NCI-H2171 (cell line): ENCODE data around the gene DOC2A.

Source experiments
- DNase-seq: peaks from one replicate; lab custom pipeline; 2025; lab: John Stamatoyannopoulos, UW

Gene DOC2A

GRCh38 chr16:29989111-29989858, 21.5 kb downstream of the DOC2A start:
- DNase-seq = no peak

- no peak for DNase-seq
Observed at GRCh38 chr16:29988346-29989075, 22.3 kb downstream of the DOC2A start.

GRCh38 chr16:29987371-29988085, 23.3 kb downstream of the DOC2A start:
- DNase-seq = no peak

DNA sequence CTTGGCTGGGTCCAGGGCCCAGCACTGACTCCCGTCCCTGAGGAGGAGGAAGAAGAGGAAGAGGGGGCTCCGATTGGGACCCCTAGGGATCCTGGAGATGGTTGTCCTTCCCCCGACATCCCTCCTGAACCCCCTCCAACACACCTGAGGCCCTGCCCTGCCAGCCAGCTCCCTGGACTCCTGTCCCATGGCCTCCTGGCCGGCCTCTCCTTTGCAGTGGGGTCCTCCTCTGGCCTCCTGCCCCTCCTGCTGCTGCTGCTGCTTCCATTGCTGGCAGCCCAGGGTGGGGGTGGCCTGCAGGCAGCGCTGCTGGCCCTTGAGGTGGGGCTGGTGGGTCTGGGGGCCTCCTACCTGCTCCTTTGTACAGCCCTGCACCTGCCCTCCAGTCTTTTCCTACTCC, 23.9 kb downstream of the DOC2A start:
- DNase-seq = no peak

- DNase-seq = no peak
Observed at GRCh38 chr16:29986231-29986630, 24.6 kb downstream of the DOC2A start.

DNA sequence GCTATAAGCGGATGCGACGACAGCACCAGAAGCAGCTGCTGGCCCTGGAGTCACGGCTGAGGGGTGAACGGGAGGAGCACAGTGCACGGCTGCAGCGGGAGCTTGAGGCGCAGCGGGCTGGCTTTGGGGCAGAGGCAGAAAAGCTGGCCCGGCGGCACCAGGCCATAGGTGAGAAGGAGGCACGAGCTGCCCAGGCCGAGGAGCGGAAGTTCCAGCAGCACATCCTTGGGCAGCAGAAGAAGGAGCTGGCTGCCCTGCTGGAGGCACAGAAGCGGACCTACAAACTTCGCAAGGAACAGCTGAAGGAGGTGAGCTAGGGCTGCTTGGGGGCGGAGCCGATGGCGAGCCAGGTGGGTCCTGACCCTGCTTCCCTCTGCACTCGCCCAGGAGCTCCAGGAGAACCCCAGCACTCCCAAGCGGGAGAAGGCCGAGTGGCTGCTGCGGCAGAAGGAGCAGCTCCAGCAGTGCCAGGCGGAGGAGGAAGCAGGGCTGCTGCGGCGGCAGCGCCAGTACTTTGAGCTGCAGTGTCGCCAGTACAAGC, 25.5 kb downstream of the DOC2A start:
- DNase-seq = no peak

GRCh38 chr16:29984764-29985147, 26.1 kb downstream of the DOC2A start:
- DNase-seq = no peak

- DNase-seq = no peak
Observed at GRCh38 chr16:29984137-29984763, 26.6 kb downstream of the DOC2A start.

DNA sequence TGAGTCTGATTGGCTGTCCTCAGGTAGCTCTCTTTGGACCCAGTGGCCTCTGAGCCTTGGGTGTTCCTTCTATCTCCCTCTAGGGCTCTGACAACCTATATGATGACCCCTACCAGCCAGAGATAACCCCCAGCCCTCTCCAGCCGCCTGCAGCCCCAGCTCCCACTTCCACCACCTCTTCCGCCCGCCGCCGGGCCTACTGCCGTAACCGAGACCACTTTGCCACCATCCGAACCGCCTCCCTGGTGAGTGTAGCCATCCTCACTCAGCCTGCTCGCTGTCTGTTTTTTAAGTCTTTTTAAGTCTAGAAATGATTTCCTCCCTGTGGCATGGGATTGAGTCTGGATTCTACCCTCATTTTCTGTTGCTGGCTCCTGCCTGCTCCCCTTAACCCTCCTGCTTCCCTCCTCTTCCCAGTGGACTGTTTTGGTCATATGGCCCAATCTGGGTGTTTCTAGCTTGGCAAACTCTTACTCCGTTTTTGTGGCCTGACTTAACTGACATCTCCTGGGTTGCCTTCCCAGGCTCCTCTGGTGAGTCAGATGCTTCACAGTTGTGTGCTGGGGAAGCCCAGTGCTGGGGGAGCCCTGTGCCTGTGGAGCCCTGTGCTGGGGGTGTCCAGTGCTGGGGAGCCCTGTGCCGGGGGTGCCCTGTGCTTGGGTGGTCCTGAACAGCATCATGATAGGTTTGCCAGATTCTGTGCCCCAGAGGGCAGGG, 27.2 kb downstream of the DOC2A start:
- DNase-seq = no peak

DNA sequence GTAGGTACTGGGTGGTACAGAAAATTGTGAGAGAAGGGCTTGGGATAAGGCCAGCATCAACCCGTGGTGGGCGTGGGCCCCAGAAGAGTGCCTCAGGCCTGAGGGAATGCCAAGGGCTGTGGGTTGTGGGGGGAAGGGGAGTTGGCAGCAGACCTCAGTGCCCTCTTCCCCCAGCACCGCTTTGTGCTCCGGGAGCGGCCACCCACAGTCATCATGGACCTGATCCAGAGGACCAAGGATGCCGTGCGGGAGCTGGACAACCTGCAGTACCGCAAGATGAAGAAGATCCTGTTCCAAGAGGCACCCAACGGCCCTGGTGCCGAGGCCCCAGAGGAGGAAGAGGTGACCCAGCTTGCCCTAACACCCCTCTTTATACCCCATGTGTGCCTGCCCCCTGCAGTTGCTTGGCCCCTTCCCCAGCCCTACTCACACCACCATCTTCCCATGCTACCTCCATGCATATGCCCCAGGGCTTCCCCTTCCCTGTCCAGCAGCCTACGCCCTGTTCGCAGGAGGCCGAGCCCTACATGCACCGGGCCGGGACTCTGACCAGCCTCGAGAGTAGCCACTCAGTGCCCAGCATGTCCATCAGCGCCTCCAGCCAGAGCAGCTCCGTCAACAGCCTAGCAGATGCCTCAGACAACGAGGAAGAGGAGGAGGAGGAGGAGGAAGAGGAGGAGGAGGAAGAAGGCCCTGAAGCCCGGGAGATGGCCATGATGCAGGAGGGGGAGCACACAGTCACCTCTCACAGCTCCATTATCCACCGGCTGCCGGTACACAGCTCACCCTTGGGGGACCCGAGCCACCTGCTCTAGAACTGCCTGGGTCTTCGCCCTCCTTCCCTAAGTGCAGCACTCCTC, 28.0 kb downstream of the DOC2A start:
- no peak for DNase-seq

- DNase-seq = no peak
Observed at GRCh38 chr16:29978564-29979270, 32.1 kb downstream of the DOC2A start.

DNA sequence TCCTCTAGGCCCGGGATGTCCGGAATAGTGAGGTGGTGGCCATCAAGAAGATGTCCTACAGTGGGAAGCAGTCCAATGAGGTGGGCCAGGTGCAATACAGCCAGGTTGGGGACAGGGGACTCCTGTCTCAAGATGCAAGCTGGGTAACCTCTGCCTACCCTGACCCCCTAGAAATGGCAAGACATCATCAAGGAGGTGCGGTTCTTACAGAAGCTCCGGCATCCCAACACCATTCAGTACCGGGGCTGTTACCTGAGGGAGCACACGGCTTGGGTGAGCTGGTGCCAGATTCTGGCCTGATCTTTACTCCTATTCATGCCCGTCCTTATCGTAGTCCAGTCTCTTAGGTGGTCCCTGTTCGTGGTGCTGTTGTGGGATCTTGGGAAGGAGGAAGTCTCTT, 32.7 kb downstream of the DOC2A start:
- DNase-seq = no peak

- DNase-seq = no peak
Observed at GRCh38 chr16:29977063-29977825, 33.6 kb downstream of the DOC2A start.

DNA sequence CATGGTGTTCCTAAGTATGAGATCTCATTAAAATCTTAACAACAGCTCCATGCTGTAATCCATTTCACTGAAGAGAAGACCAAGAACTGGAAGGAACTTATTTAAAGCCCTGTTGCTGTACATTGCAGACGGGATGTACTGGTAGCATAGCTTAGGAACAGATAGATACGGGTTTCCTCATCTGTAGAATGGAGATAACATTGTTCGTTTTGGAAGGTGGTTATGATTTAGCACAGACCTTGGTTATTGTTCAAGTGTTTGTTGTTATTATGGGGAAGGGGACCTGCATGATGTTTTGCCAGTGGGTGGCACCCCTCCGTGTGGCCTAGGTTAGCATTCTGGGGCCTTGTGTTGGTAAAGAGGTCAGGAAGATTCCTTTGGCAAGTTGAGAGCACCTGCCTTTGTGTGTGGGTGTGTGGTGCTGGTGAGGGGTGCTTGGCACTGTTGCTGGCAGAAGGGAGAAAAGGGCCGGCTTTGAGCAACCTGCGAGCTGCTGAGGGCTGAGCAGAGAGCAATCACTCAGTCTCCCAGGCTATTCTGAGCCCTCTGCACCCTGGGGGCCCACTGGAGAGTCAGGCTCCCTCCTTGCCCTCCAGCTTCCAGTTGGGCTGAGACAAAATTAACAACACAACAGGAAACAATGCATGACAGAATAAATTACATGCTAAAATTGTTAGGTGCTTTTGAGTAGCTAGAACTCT, 34.9 kb downstream of the DOC2A start:
- DNase-seq = no peak

DNA sequence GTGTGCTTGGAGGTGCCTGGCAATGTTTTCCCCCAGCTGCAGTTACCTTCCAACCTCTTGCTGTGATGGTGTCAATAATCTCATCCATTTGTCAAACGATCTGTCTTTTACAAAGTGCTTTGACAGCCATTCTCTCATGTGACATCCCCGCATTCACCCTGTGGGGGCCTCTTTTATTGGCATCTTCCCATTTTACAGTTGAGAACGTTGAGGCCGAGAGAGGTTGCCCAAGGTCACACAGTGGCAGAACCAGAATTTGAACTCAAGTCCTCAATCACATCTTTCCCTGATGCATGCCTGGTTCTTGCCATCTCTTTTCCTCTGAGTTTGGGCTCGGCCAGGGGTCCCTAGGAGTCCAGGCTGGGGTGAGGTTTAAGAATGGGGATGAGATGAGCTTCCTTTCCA, 35.7 kb downstream of the DOC2A start:
- DNase-seq = no peak

- no peak for DNase-seq
Observed at GRCh38 chr16:29974291-29975133, 36.3 kb downstream of the DOC2A start.

- peak; percentile 97 for DNase-seq
Observed at GRCh38 chr16:29973384-29974246, 37.2 kb downstream of the DOC2A start, which contains the start of gene TAOK2. Gene TAOK2 (plus strand): TSS chr16:29973868. CDS start chr16:29977773, 3,905 bp downstream.
